GM19035 (cell line): ENCODE data around the gene PNPLA5.
"Not testable (repeated sequence)": the region's sequence is repeated elsewhere in the genome, so short reads cannot be mapped to it uniquely, and the experiment has no call there.

Source experiments
- ATAC-seq: cut with Tn5 transposase; IDR thresholded peaks from one replicate; pipeline ENCODE4 v1.9.1; 2021; ENCODE audit not compliant: unreplicated experiment

The PNPLA5 gene

GRCh38 chr22:43882122-43882767, 9.6 kb downstream of the PNPLA5 start:
- no peak for ATAC-seq

DNA sequence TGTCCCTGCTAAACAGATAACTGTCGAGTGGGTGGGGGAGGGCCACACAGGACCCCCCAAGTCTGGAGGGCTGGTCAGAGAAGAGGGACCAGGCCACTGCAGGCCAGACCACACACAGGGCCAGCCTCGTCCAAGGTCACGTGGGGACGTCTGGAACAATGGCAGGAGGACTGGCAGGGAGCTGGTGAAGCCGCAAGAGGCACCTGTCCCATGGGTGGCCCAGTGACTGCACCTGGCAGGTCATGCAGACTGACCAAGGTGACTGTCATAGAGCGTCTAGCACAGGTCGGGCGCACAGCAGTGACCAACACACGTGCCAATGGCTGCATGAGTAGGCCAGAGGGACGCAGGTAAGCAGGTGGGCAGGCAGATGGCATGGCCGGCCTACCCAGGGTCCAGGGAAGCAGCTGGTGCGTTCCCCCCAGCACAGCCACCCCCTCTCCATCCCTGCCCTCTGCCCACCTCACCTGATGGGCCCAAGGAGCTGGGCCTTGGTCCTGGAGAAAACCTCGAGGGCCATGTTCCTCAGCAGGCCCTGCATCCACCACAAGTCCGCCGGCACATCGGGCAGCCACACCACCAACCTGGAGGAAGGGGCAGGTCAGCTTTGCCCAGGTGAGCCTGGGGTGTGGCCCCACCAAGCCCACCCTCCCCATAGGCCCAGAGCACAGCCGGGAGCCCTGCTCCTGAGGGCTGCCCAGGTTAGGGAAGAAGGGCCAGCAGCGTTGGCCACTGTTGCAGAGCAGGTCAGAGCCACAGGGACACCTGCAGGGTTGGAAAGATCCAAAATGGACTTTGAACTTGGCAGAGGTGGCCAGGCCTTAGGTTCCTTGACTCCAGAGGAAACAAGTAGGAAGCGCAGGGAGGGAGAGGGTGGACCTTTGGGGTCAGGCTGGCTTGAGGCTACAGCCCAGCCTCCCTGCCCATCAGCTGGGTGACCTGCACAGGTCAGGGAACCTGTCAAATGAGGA, 10.4 kb downstream of the PNPLA5 start:
- no peak for ATAC-seq

- ATAC-seq: no peak
Measured at GRCh38 chr22:43880541-43880991, 11.2 kb downstream of the PNPLA5 start.

DNA sequence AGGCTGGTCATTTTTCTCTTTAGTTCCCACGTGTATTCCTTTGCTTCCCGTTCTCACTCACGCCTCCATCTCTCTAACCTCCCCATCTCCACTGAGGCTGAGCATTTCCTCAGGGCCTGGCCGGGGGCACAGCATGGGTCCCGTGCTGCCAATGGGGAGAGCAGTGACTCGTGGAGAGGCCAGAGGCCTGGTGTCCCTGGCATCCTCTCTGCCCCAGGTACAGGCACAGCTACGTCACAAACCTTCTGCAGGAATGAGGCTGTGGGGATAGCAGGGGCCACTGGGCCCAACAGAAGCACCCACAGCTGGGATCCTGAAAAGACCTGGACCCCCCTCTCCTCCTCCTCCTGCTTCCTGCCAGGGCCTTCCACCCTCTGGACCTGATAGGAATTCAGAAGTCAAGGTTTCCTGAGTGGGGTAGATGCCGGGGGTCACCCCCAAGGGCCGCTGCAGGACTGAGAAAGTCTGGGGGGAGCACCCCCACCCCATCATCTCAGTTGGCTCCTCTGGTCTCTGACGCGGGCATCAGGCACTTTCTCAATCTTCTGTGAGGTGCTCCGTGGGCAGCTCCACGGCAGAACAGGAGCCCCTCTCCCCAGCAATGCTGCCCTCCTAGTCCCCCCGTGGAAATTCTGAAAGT, 11.8 kb downstream of the PNPLA5 start:
- ATAC-seq: no peak

DNA sequence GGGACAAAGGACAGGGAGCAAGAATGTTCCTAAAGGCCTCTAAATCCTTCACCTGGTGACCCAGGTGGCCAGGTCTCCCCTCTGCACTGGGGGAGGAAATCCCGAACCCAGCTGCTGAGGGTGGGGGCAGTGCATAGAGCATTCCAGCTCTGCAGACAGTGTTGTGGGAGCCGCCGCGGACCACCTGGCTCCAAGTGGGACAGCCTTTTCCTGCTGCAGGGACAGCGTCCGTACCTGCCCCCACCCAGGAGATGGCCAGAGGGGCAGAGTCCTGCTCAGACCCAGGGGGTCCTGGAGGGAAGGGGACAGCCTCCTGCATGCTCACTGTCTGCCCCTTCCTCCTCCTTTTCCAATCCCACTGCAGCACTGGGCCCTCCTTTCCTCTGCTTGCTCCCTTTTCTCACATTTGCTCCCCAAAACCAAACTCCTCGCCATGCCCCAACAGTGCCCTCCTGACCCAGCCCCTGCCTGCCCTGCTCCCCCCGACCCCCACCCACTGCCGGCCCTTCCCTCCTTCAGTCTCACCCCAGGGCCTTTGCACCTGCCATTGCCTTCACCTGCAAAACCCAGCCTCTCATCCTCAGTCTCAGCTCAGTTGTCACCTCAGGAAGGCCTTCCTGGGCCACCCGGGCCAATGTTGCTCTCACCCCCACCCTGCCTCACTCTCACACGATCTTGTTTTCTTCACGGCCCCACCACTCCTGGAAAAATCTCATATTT, 12.8 kb downstream of the PNPLA5 start:
- no peak for ATAC-seq

- no peak for ATAC-seq
Measured at GRCh38 chr22:43878079-43878795, 13.6 kb downstream of the PNPLA5 start.

GRCh38 chr22:43876866-43877509, 14.8 kb downstream of the PNPLA5 start:
- ATAC-seq: no peak

DNA sequence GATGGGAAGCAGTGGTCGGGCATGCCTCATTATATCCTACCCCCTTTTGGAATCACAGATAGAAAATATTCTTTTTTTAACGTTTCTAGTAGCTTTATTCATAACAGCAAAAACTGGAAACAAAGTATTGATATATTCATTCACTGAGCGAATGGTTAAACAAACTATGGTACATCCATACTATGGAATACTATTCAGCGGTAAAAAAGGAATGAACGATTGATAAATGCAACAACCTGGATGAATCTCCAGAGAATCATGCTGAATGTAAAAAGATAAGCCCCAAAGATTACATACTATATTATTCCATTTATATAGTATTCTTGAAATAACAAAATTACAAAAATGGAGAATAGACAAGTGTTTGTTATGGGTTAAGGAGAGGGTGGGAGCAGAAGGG, 22.0 kb downstream of the PNPLA5 start:
- no peak for ATAC-seq

- ATAC-seq: not testable (repeated sequence)
Measured at GRCh38 chr22:43869001-43869400, 22.8 kb downstream of the PNPLA5 start.

GRCh38 chr22:43867839-43868635, 23.8 kb downstream of the PNPLA5 start:
- ATAC-seq: no peak

DNA sequence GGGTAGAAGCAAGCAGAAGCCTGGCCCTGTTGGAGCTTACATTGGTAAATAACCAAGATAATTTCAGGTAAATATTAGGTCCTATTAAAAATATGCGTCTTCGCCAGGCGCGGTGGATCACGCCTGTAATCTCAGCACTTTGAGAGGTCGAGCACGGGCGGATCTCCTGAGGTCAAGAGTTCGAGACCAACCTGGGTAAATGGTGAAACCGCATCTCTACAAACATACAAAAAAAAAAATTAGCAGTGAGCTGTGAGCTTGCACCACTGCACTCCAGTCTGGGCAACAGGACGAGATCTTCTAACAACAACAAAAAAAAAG, 29.0 kb downstream of the PNPLA5 start:
- ATAC-seq: no peak

- ATAC-seq: no peak
Measured at GRCh38 chr22:43862074-43862881, 29.5 kb downstream of the PNPLA5 start, which contains the start of gene SULT4A1. TSS of gene SULT4A1 (minus strand) at chr22:43862513. CDS start at chr22:43862382, 131 bp downstream.

DNA sequence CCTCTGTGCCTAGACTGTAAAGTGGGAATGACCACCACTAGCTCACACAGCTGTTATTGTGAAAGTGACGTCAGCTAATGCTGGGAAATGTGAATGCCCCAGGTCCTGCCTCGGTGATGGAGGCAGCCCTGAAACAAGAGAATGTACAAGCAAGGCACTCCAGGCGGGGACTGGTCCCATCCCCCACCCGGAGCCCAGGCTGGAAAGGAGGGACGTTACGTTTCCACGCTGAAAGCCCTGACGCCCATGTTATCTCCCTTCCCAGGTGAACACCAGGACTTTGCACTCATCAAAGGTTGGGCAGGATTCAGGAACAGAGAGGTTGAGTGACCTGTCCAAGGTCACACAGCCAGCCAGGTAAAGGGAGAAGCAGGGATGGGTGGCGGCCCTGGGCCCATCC, 30.3 kb downstream of the PNPLA5 start:
- ATAC-seq: no peak

- no peak for ATAC-seq
Measured at GRCh38 chr22:43860831-43861230, 31.0 kb downstream of the PNPLA5 start.

GRCh38 chr22:43860126-43860525, 31.7 kb downstream of the PNPLA5 start:
- ATAC-seq: no peak

DNA sequence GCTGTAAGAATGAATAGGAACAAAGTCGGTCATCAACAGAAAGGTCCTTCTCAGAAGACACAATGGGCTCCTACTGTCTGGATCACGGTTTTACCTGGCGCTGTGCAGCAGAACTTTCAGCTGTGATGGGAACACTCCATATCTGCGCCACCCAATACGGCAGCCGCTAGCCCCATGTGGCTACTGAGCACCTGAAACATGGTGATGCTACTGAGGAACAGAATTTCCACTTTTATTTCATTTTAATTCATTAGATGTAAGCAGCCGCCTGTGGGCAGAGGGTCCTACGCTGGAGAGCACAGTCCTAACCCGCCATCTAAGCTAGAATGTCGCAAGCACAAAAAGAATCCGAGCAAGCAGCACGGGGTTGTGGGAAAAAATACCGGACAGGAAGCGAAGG, 32.2 kb downstream of the PNPLA5 start:
- no peak for ATAC-seq

DNA sequence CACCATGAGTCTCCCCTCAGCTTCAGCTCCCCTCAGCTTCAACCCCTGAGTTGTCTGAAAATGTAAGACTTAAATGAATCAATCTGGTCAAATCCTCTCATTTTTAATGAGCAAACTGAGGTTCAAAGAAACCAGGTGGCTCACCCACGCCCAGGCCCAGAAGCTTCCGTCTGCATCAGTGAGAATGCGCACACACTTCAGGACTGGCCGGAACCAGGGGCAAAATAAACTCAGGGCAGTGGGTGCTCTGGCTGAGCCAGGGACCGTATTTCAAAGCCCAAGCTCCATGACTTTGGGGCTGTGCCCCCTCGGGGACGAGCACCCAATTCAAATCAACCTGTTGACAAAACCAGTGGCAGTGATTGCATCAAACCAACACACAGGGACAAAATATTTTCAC, 32.6 kb downstream of the PNPLA5 start:
- no peak for ATAC-seq

DNA sequence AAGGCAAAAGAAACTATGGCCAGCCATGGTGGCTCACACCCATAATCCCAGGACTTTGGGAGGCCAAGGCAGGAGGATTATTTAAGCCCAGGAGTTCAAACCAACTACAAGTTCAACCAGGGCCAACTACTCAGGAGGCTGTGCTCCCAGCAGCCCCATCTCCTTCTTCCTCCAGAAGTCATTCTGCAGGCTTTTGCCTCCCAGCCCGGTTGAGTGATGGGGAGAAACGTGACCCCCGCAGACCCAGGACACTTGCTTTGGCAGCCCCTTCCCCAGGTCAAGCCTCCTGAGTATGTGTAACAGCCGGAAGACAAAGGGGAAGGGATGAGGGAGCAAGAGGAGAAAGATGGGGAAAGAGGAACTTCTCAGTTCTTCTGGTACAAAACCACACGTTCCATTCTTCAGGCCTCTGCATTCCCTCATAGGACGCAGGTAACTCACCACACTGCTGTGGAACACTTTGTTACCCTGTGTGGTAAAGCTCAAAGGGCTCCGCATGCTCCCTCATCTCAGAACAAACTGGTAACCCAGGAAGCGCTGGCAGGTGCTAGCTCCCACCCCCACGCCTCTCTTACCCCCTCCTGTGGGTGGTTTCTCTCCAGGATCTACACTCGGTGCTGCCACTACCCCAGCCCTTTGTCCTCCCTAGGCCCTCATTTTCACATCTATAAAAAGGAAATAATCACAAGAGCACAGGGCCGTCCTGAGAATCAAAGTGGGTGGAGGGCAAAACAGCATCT, 33.5 kb downstream of the PNPLA5 start:
- no peak for ATAC-seq
